Esophagus squamous epithelium (tissue), 4 donors: ENCODE results near the gene IL11RA.

Source experiments
- CTCF ChIP-seq, 6 experiments: fragments of 450-650 bp in 4 of 6; fragments of 200-600 bp in 2 of 6; sonication (generic) in 2 of 6; IDR thresholded peaks; one replicate each; pipeline ENCODE4 v1.5.1; 2016 to 2019; ENCODE audit warnings: antibody characterized with exemption in 6 of 6, mild to moderate bottlenecking in 4 of 6, moderate library complexity in 4 of 6
- POLR2A ChIP-seq, 4 donors: fragments of 450-650 bp; IDR thresholded peaks; one replicate each; pipeline ENCODE4 v1.6.1; 2017; ENCODE audit warnings: antibody characterized with exemption in 4 of 4, mild to moderate bottlenecking in 4 of 4, moderate library complexity in 3 of 4

GRCh38 chr9:34615132-34615531 lies 36.9 kb upstream of the IL11RA start:
- TF ChIP-seq POLR2A (IDR thresholded peaks at IDR 0.05): no peak
- no peak for TF ChIP-seq CTCF (IDR thresholded peaks at IDR 0.05)
